AG04449 (cell line): ENCODE results near the gene PIP5K1B.

Source experiments
- CTCF ChIA-PET: fragments of 350-600 bp; formaldehyde crosslinking; extraction: SDS; loops from one replicate; lab custom pipeline; 2021; ENCODE audit warnings: antibody characterized with exemption; lab: Yijun Ruan, JAX
- POLR2A ChIA-PET: fragments of 400-600, 350-600 bp; formaldehyde crosslinking; extraction: SDS; loops from one replicate; lab custom pipeline; 2020; ENCODE audit warnings: antibody characterized with exemption, inconsistent platforms; lab: Yijun Ruan, JAX
- DNase-seq: peaks from one replicate; pipeline ENCODE4 v3.0.0-alpha.2; 2010; ENCODE audit warnings: low read depth, low spot score
- H3K4me3 ChIP-seq: 2 replicates; pipeline ENCODE4 v1.5.1; 2011; ENCODE audit warnings: low read depth, mild to moderate bottlenecking, control low read depth, low read length
- CTCF ChIP-seq: IDR thresholded peaks from one replicate; pipeline ENCODE4 v1.5.1; 2011; ENCODE audit warnings: mild to moderate bottlenecking, moderate library complexity, low read length, control low read depth, inconsistent platforms; ENCODE audit not compliant: insufficient read depth; ENCODE audit errors: missing control alignments

PIP5K1B gene

GRCh38 chr9:68782546-68782945 lies 77.5 kb downstream of the PIP5K1B start:
- no peak for TF ChIP-seq CTCF
- no peak for DNase-seq
- CTCF ChIA-PET, result interaction anchor here (0.8 kb wide), 1 partner anchor 253 kb away, joined by 3 read pairs; the partner anchor contains the start of gene FXN
- H3K4me3 ChIP-seq, result no peak overlapping the region
- POLR2A ChIA-PET, result no interaction called here

- CTCF ChIA-PET, result no interaction called here
- TF ChIP-seq CTCF, result no peak
- POLR2A ChIA-PET, result no interaction called here
- no peak overlapping the region for H3K4me3 ChIP-seq
- no peak for DNase-seq
Observed at GRCh38 chr9:68785965-68786364, 80.9 kb downstream of the PIP5K1B start.

- CTCF ChIA-PET, result no interaction called here
- DNase-seq, result no peak
- TF ChIP-seq CTCF, result no peak
- no peak overlapping the region for H3K4me3 ChIP-seq
- POLR2A ChIA-PET, result no interaction called here
Observed at GRCh38 chr9:68791169-68791568, 86.1 kb downstream of the PIP5K1B start.

- no peak overlapping the region for H3K4me3 ChIP-seq
- no peak for TF ChIP-seq CTCF
- DNase-seq, result no peak
- ChIA-PET CTCF (no interaction called here), POLR2A (no interaction called here)
Observed at GRCh38 chr9:68793605-68794343, 88.7 kb downstream of the PIP5K1B start.

- ChIA-PET CTCF (no interaction called here), POLR2A (no interaction called here)
- DNase-seq, result no peak
- no peak overlapping the region for H3K4me3 ChIP-seq
- no peak for TF ChIP-seq CTCF
Observed at GRCh38 chr9:68794898-68795297, 89.9 kb downstream of the PIP5K1B start.

- no peak overlapping the region for H3K4me3 ChIP-seq
- ChIA-PET POLR2A (no interaction called here), CTCF (no interaction called here)
- DNase-seq, result no peak
- TF ChIP-seq CTCF, result no peak
Observed at GRCh38 chr9:68795411-68795810, 90.4 kb downstream of the PIP5K1B start.
